SIG-M5 treated with dmso at 0.1 percent for 504 hours (cell line): ENCODE measurements around the gene PROM1.

Experiments
- DNase-seq: peaks from one replicate; lab custom pipeline; 2025; ENCODE audit not compliant: unreplicated experiment; lab: John Stamatoyannopoulos, UW

PROM1 gene

DNA sequence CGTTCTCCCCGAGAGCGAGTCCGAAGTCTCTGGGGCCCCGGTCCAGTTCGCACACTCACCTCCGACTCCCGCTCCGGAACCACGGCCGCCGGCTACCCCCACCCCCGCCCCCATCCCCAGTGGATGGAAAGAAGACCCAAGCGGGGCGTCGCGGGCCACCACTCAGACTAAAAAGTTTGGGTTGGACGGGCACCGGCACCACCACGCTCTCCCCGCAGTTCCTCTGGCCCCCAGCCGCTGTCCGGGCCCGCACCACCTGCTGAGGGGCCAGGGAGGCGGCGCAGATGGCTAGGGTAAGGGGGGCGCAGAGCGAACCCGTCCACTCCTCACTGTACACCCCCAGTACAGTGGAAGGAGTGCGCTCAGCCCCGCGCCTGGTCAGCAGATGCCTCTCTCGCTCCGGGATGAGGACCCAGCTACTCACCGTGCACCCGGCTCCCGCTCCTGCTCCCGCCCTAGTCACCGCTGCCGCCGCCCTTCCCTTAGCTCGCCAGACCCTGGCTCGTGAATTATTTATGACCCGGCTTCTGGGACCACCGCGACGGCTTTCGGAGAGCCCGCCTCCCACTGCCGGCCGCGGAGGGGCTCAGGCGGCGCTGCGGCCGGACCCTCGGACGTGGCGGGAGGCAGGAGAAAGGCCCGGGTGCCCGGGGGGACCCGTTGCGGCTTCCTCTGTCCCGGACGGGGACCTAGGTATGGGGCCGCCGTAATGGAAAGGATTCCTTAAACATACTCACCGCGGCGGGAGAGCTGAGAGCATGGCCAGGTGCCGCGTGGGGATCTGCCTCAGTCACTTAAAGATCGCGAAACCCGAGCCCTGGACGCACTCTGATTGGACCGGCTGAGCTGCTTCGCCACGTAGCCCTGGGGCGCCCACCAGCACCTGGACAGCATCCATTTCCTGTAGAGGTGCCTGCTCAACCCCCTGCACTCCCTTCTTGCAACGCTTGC, at the start of gene PROM1:
TSS of gene PROM1 (minus strand) at position 783 of the 951 bp plus-strand sequence. CDS start 8,117 bp downstream, outside the sequence.
- no peak for DNase-seq

DNA sequence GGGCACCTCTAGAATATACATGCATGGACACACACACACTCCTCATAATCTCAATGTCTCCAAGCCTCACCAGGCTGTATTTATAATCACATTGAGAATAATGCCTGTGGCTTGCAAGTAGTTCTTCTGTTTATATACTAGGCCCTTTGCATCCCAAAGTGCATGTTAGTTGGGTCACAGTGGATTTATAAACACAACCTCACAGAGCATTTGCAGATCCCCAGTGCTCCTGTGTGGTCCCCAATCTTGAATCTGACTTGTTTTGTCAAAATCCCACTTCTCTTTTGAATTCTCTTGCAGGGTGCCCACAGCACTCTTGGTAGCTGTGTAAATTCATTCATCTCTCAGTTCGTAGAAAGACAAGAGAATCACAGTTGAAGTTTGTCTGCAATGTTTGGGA, 49.6 kb upstream of the PROM1 start:
- no peak for DNase-seq

DNA sequence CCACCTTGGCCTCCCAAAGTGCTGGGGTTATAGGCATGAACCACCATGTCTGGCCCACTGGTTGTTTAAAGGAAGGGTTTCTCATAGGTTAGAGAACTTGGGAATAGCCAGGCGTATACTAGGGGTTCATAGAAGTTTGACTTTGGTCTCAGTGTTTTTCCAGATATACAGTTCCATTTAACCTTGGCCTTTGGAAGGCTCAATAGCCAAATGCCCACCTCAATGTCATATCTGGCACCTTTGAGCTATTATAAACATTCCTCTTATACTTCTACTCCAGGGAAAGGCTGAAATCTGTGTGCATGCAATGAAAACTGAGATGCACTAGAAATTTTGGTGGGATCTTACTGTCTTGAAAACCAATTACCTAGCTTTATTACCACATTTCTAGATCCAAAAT, 47.5 kb upstream of the PROM1 start:
- no peak for DNase-seq

DNA sequence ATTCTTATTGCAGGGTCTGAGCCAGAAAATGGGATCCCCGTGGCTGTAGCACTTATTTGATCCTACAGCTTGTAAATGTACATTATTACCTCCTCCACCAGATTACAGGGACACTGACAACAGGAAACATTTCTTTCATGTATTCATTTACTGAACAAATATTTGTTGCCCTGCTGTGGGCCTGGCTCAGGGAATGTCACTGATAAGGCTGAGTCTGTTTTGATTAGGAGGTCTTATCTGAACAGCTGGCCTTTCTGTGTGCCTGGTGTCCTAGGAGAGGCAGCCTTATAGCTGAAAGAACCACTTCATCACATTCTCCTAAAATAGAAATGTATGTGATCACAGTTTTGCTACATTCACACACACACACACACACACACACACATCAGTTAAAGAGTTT, 45.5 kb upstream of the PROM1 start:
- no peak for DNase-seq

DNA sequence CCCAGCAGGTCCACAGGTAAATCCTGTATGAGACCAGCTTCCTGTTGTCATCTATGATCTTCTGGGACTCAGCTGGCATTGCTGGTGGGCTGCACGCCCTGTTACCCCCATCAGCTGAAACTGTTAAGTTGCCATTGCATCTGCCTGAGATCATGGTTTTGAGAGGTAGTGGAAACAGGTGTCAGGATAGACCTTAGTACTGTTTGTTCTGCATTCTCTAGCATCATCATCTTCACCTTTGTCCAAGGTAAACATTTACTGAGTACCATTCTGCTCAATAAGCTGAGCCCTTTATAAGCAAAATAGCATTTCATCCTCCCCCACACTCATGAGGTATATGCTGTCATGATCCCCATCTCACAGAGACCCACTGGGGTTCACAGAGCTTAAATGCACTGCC, 42.9 kb upstream of the PROM1 start:
- DNase-seq: no peak

DNA sequence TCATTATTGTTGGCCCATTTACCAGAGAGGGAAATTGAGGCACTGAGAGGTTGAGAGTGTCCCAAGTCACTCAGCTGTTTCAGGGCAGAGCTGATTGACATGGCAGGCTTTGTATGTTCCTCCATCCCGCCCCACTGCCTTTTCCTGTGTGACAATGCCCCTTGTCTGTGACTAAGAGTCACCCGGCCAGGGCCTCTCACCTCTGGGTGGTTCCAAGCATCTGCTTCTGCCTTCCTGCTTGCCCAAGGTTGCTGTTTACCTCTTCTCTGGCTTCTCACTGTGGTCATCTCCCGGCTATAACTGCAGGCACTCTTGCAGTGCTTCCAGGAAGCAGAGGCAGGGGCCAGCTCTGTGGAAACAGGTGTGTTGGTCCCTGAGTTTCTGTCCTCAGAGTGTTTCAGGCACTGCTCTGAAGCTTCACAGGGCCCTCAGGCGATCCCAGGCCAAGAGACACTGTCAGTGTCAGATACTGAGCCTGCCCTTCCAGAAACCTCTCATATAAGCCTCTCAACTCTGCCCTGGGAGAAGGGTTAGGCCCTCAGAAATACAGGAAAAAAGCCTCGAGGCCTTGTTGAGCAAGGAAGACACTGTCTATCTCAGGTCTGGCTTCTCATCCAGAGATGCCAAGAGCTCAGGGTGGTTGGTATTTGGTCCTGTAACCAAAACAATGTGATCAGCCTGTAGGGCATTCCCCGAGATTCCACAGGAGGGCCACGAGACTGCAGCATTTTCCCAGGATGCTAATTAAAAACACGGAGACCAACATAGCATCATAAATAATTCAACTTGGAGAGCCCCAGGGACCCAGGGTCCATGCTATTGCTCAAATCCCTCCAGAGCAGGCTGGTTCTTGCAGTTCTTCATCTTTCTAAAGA, 42.0 kb upstream of the PROM1 start:
- DNase-seq: no peak

DNA sequence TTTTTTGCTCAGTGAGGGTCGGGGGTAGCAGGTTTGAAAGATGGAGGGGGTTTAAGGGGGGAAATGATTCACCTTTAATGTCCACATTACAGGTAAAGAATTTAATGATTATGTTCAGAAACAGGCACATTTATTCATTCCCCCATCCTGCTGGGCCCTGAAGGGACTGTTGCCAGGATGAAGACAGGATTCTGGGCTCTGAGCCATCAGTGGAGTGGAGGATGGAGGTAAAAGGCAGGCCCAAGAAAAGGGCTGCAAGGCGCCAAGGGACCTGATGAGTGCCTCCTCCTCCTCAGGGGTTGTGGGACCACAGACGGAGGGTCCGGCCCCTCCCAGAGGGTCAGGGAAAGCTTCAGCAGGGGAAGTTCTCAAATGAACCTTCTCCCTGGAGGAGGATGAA, 40.4 kb upstream of the PROM1 start:
- no peak for DNase-seq

GRCh38 chr4:16123356-16124084, 39.7 kb upstream of the PROM1 start:
- DNase-seq: no peak

GRCh38 chr4:16122784-16123183, 39.0 kb upstream of the PROM1 start:
- no peak for DNase-seq

GRCh38 chr4:16122308-16122711, 38.5 kb upstream of the PROM1 start:
- DNase-seq: no peak

DNA sequence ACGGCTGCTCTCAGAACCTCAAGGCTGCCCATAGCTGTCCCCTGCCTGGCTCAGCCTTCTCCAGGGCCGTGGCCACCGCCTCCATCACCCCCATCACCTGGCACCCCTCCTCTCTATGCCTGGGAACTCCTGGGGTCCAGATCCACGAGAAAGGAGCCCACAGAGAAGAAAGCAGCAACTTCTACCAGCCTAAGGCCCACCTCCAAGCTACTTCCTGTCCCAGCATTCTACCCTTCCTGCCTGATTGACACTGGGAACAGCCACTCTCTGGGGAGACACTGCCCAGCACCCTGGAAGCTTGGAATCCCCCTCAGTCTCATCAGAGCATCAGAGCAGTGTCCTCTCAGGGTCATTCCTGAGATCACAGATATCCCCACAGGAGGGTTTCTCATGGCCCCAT, 36.9 kb upstream of the PROM1 start:
- DNase-seq: no peak

GRCh38 chr4:16119981-16120380, 36.2 kb upstream of the PROM1 start:
- DNase-seq: no peak

- DNase-seq: no peak
Measured at GRCh38 chr4:16118090-16118489, 34.3 kb upstream of the PROM1 start.

DNA sequence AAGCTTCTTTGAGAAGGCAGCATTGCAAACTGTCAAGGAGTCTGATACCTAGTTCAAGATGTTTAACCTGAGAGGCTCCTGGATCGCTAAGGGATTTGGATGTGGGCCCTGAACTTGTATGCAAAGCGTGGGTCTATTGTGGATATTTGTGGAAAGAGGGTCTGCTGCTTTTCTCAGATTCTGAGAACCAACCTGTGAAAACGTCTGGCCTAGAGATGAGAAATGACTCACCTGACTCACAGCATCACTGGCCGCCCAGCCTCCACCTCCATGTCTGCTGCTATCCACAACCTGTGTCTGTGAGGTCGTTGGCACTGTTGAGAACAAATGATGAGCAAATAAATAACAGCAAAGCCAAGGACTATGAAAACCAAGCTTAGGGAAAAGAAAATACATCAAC, 33.3 kb upstream of the PROM1 start:
- DNase-seq: no peak

DNA sequence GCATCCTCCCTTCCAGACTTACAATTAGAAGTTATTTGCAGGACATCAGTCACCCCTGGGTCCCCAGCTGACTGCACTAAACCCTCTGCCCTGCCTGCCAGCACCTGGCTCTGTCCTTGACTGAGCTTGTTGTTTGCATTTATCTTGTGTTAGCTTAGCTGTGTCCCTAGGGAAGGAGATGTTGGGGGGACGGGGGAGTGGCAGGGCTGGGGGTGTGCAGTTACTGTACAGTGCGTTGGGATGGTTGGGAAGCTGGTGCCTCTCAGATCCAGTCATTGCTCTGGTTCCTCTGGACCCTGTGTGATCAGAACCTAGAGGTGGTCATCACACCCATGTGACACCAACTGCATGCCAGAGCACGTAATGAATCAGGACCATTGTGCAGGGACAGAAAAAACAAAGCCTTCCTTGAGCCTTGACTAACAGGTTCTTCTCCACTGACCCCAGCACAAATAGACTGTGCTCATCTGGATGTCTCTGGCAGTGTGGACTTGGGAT, 32.7 kb upstream of the PROM1 start:
- DNase-seq: no peak

DNA sequence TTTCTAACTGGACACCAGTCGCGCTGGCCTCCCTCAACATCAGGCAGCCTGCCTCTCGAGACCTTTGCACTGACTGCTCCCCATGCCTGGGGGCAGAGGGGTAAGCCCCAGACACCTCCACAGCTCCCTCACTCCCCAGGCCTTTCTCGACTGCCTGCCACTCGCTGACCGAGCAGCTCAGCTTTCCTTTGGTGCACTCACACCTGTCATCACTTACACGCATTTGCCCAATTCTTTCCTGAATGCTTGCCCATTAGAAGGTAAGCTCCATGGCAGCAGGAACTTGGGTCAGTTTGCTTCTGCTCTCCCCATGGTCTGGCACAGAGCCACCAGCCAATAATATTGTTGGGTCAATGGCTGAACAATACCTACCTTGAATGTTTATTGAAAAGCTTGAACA, 32.2 kb upstream of the PROM1 start:
- no peak for DNase-seq

DNA sequence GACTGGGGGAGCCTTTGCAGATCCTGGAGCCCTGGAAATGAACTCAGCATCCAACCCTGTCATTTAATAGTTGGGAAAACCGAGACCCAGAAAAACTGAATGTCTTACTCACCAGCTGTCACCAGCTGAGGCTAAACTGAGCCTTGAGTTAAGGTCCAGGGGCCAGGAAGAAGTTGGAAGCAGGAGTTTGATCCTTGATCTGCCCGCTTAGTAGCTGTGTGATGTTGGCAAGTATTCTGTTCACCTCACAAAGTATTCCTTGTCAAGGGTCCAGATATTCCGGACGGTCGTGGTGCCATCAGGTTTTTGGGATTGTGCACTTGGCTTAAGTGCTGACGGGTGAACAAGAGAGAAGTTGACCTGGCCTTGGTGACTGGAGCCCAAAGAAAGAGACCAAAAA, 30.7 kb upstream of the PROM1 start:
- no peak for DNase-seq

- no peak for DNase-seq
Measured at GRCh38 chr4:16113741-16114140, 29.9 kb upstream of the PROM1 start.

DNA sequence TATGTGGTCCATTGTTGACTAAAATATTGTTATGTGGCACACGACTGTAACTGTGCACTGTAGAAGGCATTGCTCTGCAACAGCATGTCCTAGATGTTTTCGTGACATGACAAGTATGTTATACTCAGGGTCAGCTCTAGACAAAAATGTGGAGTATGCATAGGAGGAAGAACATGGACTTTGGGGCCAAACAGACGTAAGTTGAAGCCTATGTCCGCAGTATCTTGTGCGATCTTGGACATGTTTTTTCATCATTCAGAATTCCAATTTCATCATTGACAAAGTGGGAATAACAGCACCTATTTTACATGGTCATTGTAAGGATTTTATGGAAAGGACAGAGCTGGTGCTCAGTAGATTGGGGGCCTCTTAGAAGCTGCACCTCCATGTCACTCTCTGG, 27.7 kb upstream of the PROM1 start:
- DNase-seq: no peak

GRCh38 chr4:16110661-16111290, 27.0 kb upstream of the PROM1 start:
- no peak for DNase-seq

GRCh38 chr4:16110199-16110598, 26.4 kb upstream of the PROM1 start:
- DNase-seq: no peak
